Activated CD4-positive, alpha-beta T cell treated with anti-CD3 and anti-CD28 coated beads, Interleukin-2, amount 50 U/mL, for 4 hours (primary cell): Measurements from ENCODE around the gene CDS1.
"Not testable (repeated sequence)": the region's sequence is repeated elsewhere in the genome, so short reads cannot be mapped to it uniquely, and the experiment has no call there.

Source experiments
- DNase-seq, 2 experiments: peaks; one replicate each; pipeline ENCODE4 v3.0.0-alpha.2; 2020

Gene CDS1

DNA sequence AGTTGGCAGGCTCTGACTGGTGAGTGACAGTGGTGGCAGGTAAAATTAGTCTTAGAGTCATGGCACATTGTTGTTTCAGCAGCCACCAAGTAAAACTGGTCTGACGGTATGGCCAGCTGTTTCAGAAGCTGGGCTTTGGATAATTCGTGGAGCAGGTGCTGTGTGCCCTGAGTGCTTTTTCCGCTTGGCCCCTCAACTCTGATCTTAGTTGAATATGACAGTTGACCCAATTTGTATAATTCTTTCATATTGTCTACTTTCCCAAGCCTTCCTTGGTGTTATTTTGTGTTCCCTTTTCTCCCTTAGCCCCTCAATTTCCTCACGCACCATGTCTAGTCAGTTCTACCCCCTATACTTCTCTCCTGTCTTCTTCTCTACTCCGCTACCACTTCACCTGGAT, 32.0 kb downstream of the CDS1 start:
- no peak for DNase-seq

DNA sequence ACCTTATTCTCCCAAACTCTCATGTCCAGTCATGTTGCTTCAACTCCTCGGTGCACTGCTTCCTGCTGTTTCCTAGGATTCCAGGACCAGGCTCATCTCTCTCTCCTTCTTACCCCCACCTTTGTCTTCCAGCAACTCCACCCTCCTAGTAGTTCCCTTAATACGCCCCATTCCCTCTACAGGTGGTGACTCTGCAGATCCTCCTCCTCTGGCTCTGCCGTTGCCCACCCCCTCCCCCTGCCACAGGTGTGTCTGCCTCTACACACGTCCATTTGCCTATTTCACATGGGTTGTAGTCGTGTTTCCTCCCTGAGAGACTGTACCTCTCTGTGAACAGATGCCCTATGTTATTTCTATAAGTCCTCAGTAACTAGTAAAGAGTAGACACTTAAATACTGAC, 32.4 kb downstream of the CDS1 start:
- no peak for DNase-seq

DNA sequence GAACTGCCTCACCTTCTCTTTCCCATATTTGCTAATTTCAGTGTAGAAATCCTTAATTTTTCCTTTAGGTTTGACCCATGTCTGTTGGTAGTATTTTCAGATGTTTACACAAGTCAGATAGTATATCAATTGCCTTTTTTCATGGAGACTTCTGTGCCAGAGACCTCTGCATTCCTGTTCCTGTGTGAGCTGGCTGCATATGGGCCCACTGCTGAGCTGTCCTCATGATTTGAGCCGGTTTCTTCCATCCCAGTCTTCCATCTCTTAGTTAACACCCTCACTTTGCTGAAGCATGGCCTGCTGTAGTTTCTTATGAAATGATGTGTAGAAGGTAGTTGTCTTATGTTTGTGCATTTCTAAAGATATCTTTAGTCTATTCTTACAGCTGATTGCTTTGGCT, 40.0 kb downstream of the CDS1 start:
- no peak for DNase-seq

DNA sequence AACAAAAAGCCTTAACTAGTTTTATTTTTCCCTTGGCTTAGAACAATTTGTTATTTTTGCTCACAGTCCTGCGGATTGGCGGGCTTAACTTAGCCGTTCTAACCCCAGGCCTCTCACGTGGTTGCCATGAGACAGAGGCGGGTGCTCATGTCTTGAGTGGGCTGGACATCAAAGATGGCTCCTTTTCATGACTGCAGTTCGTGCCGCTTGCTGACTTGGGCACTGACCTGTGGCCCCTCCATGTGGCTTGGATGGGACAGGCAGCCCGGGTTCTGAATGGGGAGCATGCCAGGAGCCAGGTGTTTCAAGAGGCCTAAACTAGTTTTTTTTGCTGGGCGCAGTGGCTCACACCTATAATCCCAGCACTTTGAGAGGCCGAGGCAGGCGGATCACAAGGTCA, 40.7 kb downstream of the CDS1 start:
- no peak for DNase-seq

DNA sequence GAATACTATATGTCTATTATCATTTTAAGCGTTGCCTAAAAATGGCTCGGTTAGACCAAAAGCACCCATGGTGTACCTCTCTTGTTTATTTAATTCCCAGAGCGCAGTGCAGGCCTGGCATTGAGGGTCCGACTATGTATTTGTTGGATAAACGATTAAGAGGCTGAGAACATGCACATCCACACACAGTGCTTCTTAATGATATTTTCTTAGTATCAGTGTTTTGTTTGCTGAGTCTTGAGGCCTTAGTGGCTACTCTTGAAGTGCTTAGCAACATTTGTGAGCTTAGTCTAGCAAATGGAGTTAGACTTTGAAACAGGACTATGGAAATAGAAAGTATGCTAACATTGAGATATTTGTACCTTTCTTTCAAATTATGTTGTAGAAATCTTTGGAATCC, 43.7 kb downstream of the CDS1 start:
- DNase-seq = no peak

DNA sequence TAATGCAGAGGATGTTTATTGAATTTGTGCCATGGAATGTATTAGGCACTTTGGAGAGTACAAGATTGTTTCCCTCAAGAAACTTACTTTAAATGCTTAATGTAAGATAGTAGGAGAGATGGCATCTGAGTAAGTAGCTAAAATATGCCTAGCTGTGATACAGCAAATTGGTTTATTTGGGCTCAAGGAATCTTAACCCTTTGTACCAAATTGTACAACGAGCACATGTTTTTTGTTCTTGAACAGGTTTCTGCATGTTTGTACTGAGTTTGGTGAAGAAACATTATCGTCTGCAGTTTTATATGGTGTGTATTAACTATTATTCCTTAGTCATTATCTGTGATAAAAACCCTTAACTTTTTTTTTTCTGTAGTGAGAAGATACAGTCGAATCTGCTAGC, 48.6 kb downstream of the CDS1 start:
- no peak for DNase-seq

DNA sequence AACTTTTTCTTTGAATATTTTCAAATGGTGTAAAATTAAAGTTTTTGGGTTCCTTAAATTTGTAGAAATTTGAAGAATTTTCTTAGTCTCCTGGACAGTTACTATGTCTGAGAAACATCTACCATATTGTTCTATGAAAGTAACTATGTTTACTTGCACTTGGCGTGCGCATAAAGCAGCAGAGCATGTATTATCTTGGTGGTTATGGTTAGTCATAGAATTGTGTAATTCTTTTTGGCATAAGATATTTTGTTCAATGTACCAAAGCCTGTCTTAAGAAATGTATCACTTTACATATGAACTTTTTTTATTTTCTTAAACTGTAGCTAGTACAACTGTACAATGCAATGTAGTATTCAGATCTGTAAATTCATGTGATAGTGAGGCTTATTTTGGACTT, 49.2 kb downstream of the CDS1 start:
- no peak for DNase-seq

DNA sequence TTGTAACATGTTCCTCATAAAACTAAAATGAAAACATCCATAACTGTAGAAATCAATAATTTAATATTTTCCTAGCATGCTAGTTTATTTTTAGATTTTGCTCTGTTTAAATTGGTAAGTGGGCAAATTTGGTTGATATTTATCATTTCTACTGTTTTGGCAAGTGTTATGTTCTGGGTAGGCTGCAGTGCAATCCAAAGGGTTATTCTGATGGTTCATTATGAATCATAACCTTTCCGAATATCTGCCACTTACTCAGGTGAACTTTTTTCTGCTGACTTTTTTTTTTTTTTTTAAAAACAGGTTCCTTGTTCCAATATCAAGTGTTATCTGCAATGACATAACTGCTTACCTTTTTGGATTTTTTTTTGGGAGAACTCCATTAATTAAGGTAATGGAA, 52.0 kb downstream of the CDS1 start:
- no peak for DNase-seq

DNA sequence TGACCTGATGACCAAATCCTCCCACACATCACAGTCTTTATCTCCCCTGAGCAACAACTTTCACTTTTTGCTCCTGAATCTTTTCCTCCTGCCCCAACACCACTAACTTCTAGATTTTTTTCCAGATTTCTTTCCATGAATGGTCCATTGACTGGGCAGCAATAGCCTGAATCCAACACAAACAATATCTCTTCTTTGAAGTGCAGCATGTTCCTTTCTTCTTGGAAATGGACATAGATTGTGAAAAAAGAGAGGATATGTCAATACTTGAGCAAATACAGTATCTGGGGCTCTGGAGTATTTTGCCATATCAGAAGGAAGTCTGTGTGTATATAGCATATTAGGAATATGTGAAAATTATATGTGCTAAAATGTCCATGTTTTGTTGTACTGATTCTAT, 55.2 kb downstream of the CDS1 start:
- DNase-seq = no peak

DNA sequence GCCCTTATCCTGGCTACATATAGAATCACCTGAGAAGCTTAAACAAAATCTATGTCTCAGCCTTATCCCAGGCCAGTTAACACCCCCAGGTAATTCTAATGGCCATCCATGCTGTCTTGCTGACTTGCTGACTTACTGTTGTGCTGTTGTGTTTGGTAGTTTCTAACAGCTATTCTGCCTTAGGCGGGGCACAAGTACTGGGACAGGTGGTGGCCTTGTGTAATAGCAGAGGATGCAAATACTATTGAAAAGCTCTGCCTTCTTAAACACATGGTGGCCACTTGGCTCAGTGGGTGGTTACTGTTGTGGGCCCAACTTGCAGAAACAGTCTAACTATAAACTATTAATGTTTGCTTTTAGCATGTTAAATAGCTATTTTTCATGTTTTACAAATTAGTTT, 56.2 kb downstream of the CDS1 start:
- no peak for DNase-seq

DNA sequence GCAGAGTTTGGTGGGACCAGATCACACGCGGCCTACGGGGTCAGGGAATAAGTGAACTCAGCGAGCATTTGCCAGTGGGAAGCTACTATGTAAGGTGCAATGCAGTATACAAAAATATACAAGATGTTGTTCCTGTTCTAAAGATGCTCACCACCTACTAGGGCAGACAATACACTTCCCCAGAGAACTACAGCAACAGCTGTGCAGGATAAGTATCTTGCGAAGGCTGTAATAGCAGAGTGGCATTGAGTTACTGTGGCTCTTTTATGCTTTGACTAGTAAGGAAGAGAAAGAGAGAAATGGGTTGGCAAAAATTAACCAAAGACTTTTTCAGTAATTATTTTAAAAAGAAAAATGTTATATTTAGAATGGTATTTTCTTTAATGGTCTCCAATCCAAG, 61.2 kb downstream of the CDS1 start:
- DNase-seq = no peak

DNA sequence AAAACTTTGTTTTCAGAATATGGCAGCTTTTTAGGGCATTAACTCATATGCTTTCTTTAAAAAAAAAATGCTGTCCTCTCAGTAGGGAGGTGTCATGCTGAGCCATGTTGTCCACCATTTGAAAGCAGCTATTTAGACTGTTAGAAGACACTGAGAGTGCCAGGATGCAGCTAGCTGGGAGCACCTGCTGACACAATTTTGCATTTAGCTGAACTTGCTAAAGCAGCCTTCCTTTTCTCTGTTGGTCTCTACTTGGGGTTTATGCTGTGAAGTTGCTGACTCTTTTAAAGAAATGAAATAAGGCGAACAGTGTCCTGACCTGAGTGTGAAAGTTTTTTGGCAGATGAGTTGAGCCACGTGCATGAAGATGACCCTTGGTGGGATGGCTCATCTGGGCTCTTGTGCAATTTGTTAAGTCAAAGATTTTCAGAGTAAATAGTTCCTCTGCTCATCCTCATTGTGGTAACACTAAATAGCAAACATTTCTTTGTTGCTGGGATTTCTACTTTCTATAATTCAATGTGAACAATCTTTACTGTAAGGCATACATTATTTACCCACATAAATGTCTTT, 64.5 kb downstream of the CDS1 start:
- no peak for DNase-seq

DNA sequence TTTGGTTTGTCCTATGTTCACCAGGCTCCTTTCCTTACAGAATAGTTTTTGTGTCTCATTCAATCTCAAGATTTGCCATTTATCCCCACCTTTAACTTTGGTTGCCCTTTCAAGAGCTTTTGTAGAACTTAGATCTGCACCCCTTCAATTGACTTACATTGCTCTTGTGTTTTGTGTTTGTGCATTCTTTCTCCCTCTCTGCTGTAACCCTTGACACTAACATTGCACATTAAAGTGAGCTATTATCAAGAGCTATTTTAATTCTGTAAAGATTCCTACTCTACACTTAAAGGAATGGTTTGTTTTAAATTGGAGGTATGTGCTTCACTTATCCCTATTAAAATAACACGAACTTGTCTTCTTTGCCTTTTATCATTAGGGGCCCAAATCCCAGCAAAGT, 65.3 kb downstream of the CDS1 start:
- no peak for DNase-seq

DNA sequence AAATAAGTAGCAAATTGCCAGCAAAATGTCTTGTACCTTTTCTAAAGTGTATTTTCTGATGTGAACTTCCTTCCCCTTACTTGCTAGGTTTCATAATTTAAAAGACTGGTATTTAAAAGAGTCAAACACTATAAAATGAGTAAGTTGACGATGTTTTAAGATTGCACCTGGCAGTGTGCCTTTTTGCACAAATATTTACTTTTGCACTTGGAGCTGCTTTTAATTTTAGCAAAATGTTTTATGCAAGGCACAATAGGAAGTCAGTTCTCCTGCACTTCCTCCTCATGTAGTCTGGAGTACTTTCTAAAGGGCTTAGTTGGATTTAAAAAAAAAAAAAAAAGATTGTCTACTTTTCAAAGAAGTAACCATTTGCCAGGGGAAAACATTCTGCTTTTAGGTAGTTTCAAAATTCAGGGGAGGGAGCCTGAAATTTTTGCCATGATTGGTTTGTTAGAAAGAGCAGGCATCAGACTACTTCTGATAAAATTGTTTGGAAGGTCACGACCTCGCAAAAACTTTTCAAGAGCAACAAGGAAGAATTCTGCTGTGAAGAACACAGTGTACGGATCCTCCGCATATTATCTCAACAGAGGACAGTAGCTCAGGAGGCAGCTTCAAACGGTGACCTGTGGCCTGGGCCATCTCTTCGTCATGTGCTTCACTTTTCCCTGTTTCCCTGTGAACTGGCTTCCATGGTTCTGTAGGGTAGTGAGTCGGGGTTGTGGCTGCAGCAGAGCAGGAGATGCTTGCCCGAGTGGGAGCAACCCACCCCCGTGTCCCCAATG, 66.1 kb downstream of the CDS1 start:
- DNase-seq = no peak

DNA sequence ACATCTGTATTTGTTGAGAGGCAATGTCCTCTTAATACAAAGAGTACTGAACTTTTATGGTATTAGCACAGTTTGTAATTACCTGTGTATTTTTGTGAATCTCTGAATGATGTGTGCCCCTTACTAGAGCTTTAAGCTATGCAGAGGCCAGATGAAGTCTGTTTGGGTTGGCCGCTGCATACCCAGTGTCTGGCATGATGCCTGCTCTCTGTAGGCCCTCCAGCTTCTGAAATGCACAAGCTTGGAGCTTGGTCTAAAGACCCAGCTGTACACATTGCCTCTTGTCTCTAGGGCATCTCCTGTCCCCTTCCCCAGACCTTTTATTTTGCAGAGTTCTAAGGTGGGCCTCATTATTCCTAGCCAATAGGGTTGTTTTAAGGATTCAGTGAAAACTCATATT, 68.6 kb downstream of the CDS1 start:
- DNase-seq = no peak

DNA sequence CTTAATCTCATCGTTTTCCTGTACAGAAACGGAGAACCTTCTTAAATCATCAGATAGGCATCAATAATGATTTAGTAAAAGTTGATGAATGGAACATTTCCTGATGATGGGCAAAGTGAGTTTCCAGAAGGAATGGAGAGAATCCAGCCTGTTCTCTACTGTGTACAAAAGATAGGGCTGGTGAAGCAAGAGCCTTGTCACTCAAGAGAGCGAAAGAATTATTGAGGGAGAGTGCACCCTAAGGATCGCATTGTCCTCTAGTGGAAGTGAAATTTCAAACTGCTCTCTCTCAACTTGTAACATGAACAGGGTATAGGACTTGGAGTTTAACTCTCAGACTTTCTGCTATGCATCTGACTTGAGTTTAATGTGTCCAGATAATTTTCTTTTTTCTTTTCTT, 69.6 kb downstream of the CDS1 start:
- no peak for DNase-seq

DNA sequence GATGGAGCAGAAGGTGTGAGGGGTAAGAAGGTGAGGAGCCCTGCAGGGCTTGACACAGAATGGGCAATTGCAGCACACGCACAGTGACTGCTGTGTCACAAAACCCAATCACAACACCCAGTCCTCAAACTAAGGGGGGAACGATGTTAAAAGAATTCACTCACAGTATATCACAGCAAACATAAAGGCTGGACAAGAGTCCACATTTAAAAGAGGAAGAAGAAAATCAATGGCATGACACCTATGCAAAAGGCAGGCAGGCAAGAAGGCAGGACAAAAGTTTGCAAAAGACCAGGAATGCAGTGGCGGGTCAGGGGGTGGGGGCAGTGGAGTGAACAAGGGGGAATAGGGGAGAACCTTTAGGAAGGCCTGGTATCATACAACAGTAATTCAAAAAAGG, 77.7 kb downstream of the CDS1 start:
- DNase-seq = no peak

DNA sequence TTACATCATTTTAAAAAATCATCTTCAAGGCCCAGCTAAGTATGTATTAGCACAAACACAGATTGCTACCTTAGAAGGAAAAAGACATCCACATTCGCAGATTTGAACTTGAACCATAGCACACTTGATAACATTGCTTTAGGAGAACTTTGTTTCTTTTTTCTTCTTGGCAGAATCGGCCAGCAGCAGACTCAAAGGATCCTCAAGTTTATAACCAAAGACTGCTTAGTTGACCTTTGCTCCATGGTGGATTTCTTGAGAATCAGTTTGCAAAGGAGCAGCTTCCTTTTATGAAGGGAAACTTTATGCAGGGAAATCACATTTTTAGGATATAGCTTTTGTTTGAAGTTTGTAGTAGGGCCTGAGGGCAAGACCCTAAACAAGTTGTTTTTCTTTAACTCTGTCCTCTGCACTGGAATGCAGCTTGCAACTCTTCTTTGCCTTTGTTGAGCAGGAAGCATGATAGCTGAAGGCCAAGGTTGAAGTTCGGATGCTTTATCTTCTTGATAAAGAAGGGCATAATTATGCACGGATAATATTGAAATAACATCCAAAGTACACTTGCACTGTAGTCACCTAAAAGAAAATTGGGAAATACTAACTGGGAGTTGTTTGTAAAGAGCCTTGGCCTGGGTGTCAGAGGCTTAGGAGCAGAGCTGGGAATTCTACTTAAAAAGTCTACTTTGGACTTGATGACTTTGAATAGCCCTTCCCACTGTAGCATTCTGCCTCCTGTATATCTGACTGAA, 78.4 kb downstream of the CDS1 start:
- no peak for DNase-seq

DNA sequence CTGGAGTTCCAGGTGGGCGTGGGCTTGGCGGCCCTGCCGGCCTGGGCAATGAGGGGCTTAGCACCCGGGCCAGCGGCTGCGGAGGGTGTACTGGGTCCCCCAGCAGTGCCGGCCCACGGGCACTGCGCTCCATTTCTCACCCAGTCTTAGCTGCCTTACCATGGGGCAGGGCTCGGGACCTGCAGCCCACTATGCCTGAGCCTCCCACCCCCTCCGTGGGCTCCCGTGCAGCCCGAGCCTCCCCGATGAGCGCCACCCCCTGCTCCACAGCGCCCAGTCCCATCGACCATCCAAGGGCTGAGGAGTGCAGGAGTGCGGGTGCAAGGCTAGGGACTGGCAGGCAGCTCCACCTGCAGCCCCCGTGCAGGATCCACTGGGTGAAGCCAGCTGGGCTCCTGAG, 81.8 kb downstream of the CDS1 start:
- not testable (repeated sequence) for DNase-seq

DNA sequence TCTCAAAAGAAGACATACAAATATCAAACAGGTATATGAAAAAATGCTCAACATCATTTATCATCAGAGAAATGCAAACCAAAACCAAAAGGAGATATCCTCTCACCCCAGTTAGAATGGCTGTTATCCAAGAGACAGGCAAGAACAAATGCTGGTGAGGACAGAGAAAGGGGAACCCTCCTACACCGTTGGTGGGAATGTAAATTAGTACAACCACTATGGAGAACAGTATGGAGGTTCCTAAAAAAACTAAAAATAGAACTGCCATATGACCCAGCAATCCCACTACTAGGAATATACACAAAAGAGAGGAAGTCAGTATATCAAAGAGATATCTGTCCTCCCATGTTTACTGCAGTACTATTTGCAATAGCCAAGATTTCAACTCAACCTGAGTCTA, 83.5 kb downstream of the CDS1 start:
- no peak for DNase-seq

DNA sequence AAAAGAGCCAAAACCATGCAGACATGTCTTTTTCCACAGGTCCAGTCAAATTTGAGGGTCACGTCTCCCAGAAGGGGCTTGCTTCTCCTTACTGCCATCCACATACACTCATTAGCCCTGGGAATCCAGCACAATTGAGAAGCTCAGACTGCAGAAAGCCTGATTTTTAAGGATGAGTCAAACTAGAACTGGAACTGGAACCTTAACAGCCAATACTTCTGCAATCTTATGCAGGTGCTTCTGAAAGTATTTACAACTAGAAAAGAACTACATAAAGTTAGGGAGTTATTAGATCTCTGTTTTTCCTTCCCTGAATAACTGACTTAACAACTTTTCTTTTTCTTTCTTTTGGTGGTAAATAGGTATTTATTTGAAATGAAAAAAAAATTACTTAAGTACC, 86.3 kb downstream of the CDS1 start:
- no peak for DNase-seq

DNA sequence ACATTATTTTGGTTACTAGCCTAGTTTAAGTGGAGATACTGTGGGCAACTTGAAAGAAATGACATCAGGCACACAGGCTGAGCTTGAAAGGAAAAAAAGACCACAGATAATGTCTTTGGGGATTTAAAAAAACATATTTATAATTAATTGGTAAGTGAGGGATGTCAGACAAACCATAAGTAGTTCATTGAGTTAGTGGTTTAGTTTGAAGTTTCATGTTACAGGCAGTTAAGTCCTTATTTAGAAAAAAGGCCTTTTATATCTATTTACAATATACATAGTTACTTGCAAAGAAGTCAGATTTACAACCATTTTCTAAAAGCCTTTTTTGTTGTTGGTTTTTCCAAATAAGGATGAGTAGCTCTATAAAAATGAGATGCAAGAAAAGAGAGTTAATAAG, 89.2 kb downstream of the CDS1 start:
- no peak for DNase-seq

DNA sequence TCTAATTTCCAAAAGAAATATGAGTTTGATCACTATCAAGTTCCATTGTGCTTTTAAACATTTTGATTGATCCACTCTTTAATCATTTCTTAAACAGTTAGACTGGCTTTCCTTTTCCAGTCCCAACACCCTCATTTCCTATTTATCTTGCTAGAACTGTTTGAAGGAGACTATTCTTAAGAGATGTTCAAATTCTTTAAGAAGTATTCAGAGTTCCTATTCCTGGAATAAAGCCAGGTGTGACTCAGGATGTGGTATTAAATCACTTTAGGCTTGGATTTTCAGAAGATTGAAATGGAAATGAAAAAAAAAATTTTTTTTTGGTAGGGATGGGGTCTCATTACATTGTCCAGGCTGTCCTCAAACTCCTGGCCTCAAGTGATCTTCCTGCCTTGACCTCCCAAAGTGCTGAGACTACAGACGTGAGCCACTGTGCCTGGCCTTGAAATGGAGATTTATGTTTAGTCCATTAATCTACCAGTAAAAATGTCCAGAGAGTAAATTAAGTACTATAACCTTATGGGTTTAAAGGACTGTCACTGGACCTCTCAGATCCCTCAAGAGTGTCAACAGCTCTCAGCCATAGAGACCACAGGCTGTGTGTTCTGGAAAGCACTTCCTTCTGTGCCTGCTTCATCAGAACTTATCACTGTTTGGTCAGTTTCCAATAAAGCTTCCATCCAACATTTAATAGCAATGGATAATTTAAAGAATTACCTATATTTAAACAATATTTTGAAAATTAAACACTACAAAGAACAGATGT, 90.7 kb downstream of the CDS1 start:
- DNase-seq = no peak

DNA sequence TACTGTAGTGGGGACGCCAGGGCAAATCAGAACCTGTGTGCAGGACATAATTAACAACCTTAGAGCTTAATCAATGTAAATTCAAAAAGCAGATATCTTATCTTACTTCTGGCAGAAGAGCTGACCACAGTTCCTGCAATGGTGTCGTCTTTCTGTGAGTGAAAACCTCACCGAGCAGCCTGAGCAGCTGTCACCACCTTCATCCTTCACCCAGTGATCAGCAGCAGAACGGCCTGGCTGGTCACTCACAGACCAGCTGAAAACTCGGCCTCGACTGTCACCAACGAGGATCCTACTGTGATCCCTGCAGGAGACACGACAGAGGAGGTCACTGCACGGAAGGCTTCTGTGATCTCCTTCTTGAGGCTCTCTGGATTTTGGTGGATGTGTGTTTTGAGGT, 94.2 kb downstream of the CDS1 start:
- no peak for DNase-seq
